AG09309 (cell line): ENCODE data around the gene PHKG2.

Source experiments
- DNase-seq: peaks from one replicate; pipeline ENCODE4 v3.0.0-alpha.2; 2010; ENCODE audit warnings: low read depth
- H3K4me3 ChIP-seq: 2 replicates; pipeline ENCODE4 v1.5.1; 2011; ENCODE audit warnings: mild to moderate bottlenecking, low read depth, low read length, moderate library complexity; ENCODE audit not compliant: control insufficient read depth
- TF ChIP-seq, protein P1 (sequence below): IDR thresholded peaks from 2 replicates; pipeline ENCODE4 v1.5.1; 2011; ENCODE audit warnings: mild to moderate bottlenecking, low read depth, low read length, inconsistent platforms; ENCODE audit not compliant: insufficient read depth, control insufficient read depth; ENCODE audit errors: missing control alignments

PHKG2 gene

DNA sequence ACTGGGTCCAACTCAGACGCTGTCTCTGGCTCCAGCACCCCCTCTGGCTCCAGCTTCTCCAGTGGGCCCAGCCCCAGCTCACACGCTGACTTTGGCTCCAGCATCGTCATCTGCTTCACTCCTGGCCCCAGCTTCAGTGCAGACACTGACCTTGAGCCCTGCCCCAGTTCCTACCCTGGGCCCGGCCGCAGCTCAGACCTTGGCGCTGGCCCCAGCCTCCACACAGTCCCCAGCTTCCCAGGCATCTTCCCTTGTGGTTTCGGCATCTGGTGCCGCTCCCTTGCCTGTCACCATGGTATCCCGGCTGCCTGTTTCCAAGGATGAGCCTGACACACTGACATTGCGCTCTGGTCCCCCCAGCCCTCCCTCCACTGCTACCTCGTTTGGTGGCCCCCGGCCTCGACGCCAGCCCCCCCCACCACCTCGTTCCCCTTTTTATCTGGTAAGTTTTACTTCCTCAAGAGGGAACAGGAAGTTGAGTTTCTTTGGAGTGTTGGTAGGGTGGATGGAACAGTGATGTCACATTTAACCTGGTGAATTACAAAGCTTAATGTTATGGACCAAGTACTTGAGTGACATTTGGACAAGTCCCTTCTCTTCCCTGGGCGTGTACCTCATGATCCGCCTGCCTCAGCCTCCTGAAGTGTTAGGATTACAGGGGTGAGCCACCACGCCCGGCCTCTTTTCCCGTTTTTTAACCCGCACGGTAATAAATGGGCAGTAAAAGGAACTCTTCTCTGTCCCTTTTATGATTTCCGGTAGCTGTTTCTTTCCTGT, 23.4 kb upstream of the PHKG2 start:
- DNase-seq = no peak
- TF ChIP-seq, protein P1, sequence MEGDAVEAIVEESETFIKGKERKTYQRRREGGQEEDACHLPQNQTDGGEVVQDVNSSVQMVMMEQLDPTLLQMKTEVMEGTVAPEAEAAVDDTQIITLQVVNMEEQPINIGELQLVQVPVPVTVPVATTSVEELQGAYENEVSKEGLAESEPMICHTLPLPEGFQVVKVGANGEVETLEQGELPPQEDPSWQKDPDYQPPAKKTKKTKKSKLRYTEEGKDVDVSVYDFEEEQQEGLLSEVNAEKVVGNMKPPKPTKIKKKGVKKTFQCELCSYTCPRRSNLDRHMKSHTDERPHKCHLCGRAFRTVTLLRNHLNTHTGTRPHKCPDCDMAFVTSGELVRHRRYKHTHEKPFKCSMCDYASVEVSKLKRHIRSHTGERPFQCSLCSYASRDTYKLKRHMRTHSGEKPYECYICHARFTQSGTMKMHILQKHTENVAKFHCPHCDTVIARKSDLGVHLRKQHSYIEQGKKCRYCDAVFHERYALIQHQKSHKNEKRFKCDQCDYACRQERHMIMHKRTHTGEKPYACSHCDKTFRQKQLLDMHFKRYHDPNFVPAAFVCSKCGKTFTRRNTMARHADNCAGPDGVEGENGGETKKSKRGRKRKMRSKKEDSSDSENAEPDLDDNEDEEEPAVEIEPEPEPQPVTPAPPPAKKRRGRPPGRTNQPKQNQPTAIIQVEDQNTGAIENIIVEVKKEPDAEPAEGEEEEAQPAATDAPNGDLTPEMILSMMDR = no peak
- no peak overlapping the region for H3K4me3 ChIP-seq

DNA sequence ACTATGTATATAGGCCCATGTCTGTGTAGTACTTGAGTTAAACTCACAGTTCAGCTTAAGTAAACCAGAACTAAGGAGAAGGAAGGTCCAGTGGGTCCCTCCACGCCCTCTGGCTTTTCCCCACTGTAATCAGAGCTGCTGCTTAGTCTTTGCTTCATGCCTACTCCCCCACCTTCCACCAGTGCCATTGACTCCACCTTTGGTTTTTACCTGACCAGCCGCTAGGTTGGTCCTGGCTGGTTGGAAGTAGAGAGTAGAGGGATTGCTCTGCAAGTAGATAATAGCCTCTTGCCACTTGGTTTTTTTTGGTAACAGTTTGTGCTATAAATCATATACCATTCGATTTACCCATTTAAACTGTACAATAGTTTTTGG, 22.8 kb upstream of the PHKG2 start:
- DNase-seq = no peak
- H3K4me3 ChIP-seq = no peak overlapping the region
- TF ChIP-seq, protein P1 = no peak

DNA sequence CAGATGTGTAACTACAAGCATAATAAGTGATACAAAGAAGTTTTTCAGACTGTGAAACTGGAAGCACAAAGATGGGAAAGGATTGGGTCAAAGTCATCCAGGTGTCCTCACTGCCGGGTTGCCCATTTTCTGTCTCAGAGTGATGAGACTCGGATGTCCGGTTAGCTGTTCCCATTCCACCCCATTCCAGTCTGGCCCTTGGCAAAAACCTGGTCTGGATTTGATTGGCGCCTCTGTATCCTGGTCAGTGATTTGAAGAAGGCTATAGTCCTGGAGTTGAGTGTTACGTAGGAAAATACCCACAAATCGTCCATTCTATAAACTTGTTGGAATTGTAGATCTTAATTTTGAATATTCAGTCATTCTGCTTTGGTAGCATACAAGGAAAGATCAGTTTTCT, 19.9 kb upstream of the PHKG2 start:
- no peak overlapping the region for H3K4me3 ChIP-seq
- TF ChIP-seq, protein P1 = no peak
- no peak for DNase-seq

DNA sequence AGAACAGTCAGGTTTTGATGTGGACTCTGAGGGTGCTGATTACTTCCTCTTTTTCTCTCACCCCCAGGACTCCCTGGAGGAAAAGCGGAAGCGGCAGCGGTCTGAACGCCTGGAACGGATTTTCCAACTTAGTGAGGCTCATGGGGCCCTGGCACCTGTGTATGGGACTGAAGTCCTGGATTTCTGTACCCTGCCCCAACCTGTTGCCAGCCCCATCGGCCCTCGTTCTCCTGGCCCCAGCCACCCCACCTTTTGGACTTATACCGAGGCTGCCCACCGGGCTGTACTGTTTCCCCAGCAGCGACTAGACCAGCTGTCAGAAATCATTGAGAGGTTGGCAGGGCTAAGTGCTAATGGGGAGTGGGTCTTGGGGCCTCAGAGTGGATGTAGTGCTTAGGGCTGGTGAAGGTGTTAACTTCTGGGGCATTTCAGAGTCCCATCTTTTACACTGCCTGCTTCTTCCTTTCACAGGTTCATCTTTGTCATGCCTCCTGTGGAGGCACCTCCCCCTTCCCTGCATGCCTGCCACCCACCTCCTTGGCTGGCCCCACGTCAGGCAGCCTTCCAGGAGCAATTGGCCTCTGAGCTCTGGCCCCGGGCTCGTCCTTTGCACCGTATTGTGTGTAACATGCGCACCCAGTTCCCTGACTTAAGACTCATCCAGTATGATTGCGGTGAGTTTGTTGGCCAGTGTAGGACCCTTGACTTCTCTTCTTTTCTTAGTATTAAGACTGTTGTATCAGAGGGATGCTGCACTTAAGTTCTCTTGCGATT, 19.1 kb upstream of the PHKG2 start:
- DNase-seq = no peak
- TF ChIP-seq, protein P1 = no peak
- H3K4me3 ChIP-seq = no peak overlapping the region

- no peak overlapping the region for H3K4me3 ChIP-seq
- DNase-seq = no peak
- TF ChIP-seq, protein P1 = no peak
Observed at GRCh38 chr16:30731411-30731810, 16.8 kb upstream of the PHKG2 start.

DNA sequence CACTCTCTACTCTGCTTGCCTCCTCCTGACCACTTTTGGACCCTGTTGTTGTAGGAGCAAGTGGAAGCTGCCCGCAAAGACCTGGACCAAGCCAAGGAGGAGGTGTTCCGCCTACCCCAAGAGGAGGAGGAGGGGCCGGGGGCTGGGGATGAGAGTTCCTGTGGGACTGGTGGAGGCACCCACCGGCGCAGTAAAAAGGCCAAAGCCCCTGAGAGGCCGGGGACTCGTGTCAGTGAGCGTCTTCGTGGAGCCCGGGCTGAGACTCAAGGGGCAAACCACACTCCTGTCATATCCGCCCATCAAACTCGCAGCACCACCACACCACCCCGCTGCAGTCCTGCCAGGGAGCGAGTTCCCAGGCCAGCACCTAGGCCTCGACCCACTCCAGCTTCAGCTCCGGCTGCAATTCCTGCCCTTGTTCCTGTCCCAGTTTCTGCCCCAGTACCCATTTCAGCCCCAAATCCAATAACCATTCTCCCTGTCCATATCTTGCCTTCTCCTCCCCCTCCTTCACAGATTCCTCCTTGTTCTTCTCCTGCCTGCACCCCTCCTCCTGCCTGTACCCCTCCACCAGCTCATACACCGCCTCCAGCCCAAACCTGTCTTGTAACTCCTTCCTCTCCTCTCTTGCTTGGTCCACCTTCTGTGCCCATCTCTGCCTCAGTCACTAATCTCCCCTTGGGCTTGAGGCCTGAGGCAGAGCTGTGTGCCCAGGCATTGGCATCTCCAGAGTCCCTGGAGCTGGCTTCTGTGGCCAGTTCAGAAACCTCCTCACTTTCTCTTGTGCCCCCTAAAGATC, 11.0 kb upstream of the PHKG2 start:
- DNase-seq = no peak
- TF ChIP-seq, protein P1 = no peak
- no peak overlapping the region for H3K4me3 ChIP-seq
